Measurements from ENCODE around the gene FOXC1. TPM values are rescaled to one million over a fixed set of nuclear protein-coding genes. Genes with fewer than 3 reads are reported as not detected.

The FOXC1 gene
- total and polyA plus RNA-seq, 2 of the 13 experiments (the other 11 are each of a cell fraction or from before 2014, with no cell fraction given), result 0.44 to 0.55 TPM

GRCh38 chr6:1604158-1605003 is 5.3 kb upstream of the FOXC1 start (continued):
- TF ChIP-seq, protein P1, sequence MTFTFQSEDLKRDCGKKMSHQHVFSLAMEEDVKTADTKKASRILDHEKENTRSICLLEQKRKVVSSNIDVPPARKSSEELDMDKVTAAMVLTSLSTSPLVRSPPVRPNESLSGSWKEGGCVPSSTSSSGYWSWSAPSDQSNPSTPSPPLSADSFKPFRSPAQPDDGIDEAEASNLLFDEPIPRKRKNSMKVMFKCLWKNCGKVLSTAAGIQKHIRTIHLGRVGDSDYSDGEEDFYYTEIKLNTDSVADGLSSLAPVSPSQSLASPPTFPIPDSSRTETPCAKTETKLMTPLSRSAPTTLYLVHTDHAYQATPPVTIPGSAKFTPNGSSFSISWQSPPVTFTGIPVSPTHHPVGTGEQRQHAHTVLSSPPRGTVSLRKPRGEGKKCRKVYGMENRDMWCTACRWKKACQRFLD (CRISPR knock-in tag; IDR thresholded peaks at IDR 0.05; ENCODE audit: borderline replicate concordance), result no peak
- TF ChIP-seq TAF1 (CRISPR knock-in tag; IDR thresholded peaks at IDR 0.05) (0 out of 2 replicates have a peak, but pooled peaks have one; percentile 8), NR1H2 (CRISPR knock-in tag; IDR thresholded peaks at IDR 0.05; ENCODE audit: borderline replicate concordance, low read depth) (no peak), ZNF34 (CRISPR knock-in tag; IDR thresholded peaks at IDR 0.05; ENCODE audit: borderline replicate concordance) (0 out of 2 replicates have a peak, but pooled peaks have one; percentile 73), AKAP8 (CRISPR knock-in tag; IDR thresholded peaks at IDR 0.05) (0 out of 2 replicates have a peak, but pooled peaks have one; percentile 30), CC2D1A (CRISPR knock-in tag; IDR thresholded peaks at IDR 0.05) (no peak), NONO (IDR thresholded peaks at IDR 0.05) (no peak), NONO (CRISPR knock-in tag; conservative IDR thresholded peaks at IDR 0.05) (peak; percentile 49; the same call in 1 of the 2 replicates), PPARG (CRISPR knock-in tag; conservative IDR thresholded peaks at IDR 0.05) (no peak), NFYB (CRISPR knock-in tag; IDR thresholded peaks at IDR 0.05) (peak; percentile 23; the same call in 1 of the 2 replicates), ZFP90 (CRISPR knock-in tag; IDR thresholded peaks at IDR 0.05; ENCODE audit: borderline replicate concordance) (no peak), ZNF691 (CRISPR knock-in tag; IDR thresholded peaks at IDR 0.05; ENCODE audit: borderline replicate concordance, low read depth) (peak; percentile 70; the same call in 1 of the 2 replicates), DMAP1 (CRISPR knock-in tag; IDR thresholded peaks at IDR 0.05) (no peak), AHR (CRISPR knock-in tag; IDR thresholded peaks at IDR 0.05) (no peak), ZNF317 (CRISPR knock-in tag; IDR thresholded peaks at IDR 0.05) (no peak), ZSCAN25 (CRISPR knock-in tag; IDR thresholded peaks at IDR 0.05) (peak; percentile 62; the same call in 1 of the 2 replicates), THAP9 (CRISPR knock-in tag; IDR thresholded peaks at IDR 0.05; ENCODE audit: borderline replicate concordance) (peak; percentile 59; the same call in 1 of the 2 replicates), YEATS2 (CRISPR knock-in tag; IDR thresholded peaks at IDR 0.05; ENCODE audit: borderline replicate concordance) (no peak), SNRNP70 (IDR thresholded peaks at IDR 0.05; ENCODE audit: low read depth, low read length) (no peak), ZNF564 (CRISPR knock-in tag; IDR thresholded peaks at IDR 0.05) (no peak)
- TF ChIP-seq, protein P2, sequence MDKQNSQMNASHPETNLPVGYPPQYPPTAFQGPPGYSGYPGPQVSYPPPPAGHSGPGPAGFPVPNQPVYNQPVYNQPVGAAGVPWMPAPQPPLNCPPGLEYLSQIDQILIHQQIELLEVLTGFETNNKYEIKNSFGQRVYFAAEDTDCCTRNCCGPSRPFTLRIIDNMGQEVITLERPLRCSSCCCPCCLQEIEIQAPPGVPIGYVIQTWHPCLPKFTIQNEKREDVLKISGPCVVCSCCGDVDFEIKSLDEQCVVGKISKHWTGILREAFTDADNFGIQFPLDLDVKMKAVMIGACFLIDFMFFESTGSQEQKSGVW (CRISPR knock-in tag; IDR thresholded peaks at IDR 0.05; ENCODE audit: borderline replicate concordance), result no peak
- TF ChIP-seq, protein P3, sequence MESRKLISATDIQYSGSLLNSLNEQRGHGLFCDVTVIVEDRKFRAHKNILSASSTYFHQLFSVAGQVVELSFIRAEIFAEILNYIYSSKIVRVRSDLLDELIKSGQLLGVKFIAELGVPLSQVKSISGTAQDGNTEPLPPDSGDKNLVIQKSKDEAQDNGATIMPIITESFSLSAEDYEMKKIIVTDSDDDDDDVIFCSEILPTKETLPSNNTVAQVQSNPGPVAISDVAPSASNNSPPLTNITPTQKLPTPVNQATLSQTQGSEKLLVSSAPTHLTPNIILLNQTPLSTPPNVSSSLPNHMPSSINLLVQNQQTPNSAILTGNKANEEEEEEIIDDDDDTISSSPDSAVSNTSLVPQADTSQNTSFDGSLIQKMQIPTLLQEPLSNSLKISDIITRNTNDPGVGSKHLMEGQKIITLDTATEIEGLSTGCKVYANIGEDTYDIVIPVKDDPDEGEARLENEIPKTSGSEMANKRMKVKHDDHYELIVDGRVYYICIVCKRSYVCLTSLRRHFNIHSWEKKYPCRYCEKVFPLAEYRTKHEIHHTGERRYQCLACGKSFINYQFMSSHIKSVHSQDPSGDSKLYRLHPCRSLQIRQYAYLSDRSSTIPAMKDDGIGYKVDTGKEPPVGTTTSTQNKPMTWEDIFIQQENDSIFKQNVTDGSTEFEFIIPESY (CRISPR knock-in tag; IDR thresholded peaks at IDR 0.05), result no peak

All from HepG2 (cell line).